HG03025 (cell line): ENCODE results near the gene SNRNP70.
"Not testable (repeated sequence)": the region's sequence is repeated elsewhere in the genome, so short reads cannot be mapped to it uniquely, and the experiment has no call there.

ENCODE experiments used
- ATAC-seq: cut with Tn5 transposase; IDR thresholded peaks from one replicate; pipeline ENCODE4 v1.9.1; 2021; ENCODE audit warnings: mild to moderate bottlenecking, moderate library complexity; ENCODE audit not compliant: unreplicated experiment, low FRiP score

SNRNP70 gene

DNA sequence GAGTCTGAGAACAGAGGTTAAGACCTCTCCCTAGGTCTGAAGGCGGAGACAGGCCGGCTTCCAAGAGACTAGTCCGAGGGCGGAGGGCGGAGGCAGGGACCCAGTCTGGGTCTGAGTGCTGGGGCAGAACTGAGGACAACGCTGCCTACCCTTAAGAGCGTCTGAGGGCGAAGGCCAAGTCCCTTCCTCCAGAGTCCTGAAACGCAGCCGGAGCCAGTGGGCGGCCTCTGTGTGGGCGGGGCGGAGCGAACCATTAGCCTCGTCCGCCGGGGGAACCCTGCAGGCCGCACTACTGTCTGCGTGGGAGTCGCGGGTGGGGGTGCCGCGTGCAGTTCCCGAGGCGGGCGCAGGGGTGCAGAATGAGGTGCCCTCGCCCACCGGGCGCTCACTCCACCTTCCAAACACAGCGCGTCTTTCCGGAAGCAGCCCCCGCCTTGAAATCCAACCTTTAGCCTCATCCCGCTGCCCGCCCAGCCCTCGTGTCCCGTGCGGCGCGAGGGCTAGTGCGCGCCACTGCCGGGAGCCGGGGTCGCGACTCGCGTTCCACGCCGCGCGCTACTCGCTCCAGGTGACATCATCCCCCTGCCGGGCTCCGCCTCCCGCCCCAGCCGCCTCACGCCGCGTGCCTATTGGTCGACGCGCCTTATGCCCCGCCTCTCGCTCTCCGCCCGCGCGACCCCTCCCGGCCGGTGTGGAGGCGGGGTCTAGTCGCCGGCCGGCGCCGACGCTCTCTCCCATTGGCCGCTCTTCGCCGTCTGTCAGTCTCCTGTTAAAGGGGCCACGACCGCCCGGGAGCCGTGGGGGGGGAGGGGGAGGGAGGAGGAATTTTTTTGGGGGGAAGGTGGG, 33.5 kb downstream of the SNRNP70 start, which contains the start of gene C19orf73:
C19orf73 (minus strand) TSS at position 579 of the 846 bp plus-strand sequence; CDS start at position 458, 121 bp downstream.
- ATAC-seq: peak; percentile 55

DNA sequence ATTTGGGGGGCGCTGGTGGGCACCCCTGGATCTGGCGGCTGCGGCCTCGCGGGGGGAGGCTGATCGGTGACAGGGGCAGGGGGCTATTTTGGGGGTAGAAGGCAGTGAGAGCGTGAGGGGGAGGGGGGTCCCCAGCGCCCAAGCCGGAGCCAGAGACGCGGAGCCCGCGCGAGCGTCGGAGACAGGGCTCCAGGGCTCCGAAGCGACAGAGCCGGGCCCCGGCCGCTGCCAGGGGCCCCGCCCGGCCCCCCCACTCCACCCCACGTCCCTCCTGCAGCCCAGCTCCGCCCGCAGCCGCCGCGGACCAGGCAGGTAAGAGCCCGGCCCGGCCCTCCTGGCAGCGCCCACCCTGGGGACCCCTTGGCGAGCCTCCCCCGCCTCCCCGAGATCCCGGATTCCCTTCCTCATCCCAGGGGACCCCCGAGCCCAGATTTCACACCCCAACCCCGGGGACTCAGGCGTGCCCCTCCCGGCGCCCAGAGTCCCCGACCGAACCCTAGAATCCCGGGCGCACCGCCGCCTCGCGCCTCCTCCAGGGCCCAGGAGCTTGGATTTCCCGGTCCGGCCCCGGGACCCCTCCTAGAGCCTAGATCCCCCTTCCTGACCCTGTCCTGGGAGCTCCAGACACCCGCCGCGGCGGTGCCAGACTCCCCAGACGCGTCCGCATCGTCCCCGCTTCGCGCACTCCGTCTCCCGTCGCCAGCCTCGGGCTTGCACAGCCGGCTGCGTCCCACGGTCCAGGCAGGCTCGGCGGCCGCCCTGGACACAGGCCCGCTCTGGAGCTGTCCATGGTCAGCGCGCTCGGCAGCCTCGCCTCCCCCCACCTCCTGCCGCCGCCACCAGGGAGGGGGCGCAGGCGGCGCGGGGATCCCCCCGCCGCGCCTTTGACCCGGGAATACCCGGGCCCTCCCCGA, 34.4 kb downstream of the SNRNP70 start, which contains the start of gene PPFIA3:
PPFIA3 (plus strand) TSS at position 134 of the 914 bp plus-strand sequence. CDS start 8,330 bp downstream, outside the sequence.
- ATAC-seq: no peak

DNA sequence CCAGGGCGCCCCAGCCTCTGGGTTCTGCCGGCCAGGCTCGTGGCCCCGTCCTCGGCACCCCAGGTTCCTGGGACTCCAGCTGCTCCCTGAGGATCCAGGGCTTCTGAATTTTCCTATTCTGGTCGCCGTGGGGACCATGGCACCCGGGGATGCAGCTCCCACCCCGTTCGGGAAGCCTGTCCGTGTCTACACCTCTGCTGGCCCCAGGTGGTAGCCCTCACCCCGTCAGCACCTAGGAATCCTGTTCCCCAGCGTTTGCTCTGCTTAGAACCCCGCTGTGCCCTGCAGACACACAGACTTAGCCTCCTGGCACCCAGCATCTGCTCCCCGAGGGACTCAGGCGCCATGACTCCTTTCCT, 35.1 kb downstream of the SNRNP70 start:
- no peak for ATAC-seq

DNA sequence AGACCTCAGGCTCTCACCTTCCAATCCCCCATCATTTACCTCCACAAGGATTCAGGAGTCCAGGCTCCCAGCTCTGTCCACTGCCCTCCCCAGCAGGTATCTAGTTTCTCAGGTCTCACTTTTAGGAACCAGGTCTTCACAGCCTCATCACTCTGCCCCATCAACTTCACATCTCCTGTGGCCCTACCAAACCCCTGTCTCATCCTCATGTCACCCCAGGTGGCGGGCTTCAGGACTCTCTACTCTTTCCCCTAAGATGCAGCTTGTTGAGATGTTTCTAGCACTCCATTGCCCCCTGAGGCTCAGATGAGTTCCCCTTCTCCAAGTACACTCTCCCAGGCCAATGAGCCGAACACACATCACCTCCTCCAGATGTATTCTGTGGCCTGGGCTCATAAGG, 35.6 kb downstream of the SNRNP70 start:
- no peak for ATAC-seq

DNA sequence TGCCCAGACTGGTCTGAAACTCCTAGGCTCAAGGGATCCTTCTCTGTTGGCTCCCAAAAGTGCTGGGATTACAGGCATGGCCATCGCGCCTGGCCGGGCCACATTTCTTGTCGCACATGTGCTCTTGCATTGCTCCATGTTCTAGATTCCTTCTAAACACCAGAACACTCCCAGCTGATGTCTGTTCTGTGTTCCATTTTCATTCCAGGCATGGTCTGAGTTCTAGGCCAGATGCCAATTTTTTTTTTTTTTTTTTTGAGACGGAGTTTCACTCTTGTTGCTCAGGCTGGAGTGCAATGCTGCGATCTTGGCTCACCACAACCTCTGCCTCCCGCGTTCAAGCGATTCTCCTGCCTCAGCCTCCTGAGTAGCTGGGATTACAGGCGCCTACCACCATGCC, 36.6 kb downstream of the SNRNP70 start:
- ATAC-seq: not testable (repeated sequence)

DNA sequence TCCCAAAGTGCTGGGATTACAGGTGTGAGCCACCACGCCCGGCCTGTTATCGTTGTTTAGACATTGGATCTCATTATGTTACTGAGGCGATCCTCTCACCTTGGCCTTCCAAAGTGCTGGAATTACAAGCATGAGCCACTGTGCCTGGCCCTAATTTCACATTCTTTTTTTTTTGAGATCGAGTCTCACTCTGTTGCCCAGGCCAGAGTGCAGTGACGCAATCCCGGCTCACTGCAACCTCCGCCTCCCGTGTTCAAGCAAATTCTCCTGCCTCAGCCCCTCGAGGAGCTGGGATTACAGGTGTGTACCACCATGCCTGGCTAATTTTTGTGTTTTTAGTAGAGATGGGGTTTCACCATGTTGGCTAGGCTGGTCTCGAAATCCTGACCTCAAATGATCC, 38.0 kb downstream of the SNRNP70 start:
- not testable (repeated sequence) for ATAC-seq

DNA sequence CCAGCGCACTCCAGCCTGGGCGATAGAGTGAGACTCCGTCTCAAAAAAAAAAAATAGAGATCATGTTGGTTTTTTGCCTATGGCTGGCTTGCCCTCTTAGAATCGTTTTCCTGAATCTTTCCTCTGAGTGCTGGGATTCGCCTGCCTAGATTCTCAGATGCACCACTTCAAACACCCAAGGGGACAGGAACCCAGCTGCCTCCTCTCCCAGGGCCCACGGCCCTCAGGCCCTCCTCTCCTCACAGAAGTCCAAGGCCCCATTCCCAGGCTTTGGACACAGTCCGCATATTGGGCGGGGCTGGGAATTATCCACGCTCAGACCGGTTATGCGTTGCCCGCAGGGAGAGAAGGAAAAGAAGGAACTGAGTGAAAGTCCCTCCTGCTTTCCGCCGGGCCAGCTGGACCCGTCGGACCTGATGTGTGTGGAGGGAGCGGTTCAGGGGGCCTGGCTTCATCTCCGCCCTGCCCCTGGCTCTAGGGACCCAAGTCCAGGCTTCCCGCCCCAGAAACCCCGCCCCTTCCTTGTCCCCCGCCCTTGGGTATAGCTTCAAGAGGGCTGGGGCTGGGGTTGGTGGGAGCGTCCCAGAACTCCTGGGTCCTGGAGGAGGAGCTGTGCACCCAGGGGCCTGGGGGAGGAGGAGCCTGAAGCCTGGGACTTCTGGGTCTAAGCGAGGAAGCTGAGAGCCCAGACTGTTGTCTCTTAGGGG, 39.9 kb downstream of the SNRNP70 start:
- ATAC-seq: no peak

DNA sequence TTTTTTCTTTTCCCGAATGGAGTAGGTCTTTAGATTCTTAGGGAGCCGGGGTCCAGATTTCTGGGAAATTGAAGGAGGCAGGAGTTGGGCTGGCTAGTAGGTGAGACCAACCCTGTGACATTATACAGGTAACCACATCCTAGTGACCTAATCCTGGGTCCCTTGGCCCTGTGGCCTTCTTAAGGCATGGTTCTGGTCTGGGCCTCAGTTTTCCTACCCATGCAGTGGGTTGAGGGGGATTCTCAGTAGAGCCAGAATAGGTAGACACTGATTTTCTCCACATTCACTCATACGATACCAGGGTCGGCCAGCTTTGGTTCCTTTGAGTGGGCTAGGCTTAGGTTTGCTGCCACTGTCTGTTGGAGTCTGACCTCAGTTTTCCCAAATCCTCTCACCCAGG, 41.3 kb downstream of the SNRNP70 start:
- no peak for ATAC-seq

DNA sequence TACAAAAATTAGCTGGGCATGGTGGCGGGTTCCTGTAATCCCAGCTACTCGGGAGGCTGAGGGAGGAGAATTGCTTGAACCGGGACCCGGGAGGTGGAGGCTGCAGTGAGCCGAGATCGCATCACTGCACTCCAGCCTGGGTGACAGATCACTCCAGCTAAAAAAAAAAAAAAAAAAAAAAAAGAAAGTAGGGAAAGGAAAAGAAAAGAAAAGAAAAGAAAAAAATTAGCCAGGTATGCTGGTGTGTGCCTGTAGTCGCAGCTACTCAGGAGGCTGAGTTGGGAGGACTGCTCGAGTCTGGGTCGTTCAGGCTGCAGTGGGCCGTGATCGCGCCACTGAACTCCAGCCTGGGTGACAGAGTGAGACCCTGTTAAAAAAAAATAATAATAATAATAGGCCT, 42.0 kb downstream of the SNRNP70 start:
- ATAC-seq: not testable (repeated sequence)

DNA sequence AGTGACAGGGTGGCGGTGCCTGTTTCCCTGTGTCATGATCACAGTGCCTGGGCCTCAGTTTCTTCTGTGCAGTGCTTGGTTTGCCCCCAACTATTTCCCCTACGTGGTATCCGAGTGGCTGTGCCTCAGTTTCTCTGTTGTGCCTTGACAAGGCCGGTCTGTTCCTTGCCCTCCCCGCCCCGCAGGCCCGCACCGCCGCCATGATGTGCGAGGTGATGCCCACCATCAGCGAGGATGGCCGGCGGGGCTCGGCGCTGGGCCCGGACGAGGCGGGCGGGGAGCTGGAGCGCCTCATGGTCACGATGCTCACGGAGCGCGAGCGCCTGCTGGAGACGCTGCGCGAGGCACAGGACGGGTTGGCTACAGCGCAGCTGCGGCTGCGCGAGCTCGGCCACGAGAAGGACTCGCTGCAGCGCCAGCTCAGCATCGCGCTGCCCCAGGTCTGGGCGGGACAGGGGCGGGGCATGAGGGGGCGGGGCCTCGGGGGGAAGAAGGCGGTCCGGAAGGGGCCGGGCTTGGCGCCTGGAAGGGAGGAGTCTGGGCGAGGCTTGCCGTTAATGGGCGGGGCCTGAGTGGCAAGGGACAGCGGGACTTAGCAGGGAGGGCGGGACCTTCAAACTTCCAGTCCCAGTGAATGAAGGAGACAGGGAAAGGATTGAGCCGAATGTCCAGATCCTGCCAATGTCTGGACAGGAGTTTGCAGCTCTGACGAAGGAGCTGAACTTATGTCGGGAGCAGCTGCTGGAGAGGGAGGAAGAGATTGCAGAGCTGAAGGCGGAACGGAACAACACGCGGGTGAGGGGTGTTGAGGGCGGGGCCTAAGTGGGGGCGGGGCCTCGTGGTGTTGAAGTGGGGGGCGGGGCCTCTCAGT, 42.7 kb downstream of the SNRNP70 start:
- ATAC-seq: peak; percentile 76

DNA sequence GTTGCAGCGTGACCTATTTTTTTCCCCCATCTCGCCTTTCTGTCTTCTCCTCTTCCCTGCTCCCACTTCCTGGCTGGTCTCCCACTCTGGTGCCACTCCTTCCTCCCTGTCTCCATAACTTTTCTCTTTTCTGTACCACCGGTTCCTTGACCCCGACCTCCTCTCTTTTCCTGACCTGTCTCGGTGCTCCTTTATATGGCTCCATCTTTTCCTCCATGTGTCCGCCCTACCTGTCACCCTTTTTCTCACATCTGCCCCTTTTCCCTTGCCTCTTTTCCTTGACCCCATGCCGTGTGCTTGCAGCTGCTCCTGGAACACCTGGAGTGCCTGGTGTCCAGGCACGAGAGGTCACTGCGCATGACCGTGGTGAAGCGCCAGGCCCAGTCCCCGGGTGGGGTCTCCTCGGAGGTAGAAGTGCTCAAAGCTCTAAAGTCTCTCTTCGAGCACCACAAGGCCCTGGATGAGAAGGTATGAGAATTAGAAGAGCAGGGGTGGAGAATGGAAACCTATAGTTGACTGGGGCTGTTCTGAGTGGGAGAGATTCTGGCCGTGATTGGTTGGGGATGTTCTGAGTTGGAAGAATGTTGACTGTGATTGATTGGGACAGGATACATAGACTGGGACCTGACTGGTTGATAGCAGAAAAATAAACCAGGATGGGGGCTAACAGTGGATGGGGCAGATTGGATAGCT, 43.4 kb downstream of the SNRNP70 start:
- ATAC-seq: no peak

DNA sequence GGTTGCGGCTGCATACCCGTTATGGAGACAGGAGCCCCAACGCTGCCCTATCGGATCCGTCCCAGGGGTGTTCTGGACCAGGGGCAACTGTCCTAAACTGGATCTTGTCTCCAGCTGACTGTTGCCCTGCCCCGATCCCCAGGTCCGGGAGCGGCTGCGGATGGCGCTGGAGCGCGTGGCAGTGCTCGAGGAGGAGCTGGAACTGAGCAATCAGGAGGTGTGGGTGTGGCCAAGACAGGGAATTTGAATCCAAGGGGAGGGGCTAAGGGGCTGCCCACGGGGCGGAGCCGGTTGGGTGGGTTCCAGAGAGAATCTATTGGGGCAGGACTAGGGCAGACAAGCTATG, 44.0 kb downstream of the SNRNP70 start:
- ATAC-seq: no peak

DNA sequence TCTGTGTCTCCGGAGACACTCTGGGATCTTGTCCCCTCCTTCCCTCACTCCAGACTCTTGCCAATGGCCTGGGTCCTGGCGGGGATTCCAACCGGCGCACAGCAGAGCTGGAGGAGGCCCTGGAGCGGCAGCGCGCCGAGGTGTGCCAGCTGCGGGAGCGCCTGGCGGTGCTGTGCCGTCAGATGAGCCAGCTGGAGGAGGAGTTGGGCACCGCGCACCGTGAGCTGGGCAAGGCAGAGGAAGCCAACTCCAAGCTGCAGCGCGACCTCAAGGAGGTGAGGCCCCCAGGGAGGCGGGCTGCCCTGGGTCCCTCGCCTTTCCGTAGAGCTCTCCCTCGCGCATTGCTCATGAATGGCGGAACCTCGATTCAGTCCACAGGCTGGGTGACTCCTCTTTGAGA, 45.1 kb downstream of the SNRNP70 start:
- ATAC-seq: no peak

DNA sequence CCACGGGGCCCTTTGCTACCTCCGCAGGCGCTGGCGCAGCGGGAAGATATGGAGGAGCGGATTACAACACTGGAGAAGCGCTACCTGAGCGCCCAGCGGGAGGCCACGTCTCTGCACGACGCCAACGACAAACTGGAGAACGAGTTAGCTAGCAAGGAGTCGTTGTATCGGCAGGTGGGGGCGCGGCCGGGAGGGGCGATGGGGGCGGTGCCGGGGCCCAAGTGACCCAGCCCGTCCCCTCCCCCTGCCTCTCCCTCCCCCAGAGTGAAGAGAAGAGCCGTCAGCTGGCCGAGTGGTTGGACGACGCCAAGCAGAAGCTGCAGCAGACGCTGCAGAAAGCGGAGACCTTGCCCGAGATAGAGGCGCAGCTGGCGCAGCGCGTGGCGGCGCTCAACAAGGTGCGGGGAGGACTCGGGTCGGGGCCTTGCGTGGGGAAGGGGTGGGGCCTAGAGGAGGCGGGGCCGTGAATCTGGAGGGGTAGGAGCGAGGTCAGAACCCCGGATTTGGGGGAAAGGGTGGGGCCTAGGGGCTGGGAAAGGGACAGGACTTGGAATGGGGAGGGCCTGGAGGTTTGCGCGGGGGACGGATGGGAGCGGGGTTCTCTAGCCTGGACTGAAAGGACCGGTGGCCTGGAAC, 47.8 kb downstream of the SNRNP70 start:
- ATAC-seq: no peak

DNA sequence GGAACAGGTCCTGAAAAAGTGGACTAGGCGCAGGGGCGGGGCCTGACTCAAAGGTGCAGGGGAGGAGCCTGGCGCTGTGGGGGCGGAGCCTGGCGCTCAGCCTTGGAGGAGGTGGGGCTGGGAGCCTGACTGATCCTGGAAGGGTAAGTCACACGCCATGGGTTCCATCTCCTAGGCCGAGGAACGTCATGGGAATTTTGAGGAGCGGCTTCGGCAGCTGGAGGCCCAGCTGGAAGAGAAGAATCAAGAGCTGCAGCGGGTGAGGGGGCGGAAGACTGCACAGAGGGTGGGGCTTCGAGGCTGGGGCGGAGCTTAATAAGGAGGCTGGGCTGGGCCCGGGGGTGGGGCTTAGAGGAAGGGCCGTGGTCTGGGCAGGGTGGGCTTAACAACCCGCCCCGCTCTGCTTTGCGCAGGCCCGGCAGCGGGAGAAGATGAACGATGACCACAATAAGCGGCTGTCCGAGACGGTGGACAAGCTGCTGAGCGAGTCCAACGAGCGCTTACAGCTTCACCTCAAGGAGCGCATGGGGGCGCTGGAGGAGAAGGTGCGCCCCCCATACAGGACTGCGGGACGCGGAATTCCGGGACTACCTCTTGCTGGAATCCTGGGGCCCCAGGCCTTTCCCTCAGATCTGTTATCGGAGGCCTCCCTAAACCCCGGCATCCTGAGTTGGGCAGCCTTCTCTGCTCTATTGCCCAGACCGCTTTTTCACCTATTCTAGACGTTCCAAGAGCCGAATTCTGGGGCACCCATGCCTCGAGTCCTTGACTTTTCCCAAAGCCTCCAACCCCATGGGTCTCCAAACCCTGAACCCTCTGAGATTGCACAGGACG, 48.6 kb downstream of the SNRNP70 start:
- no peak for ATAC-seq

DNA sequence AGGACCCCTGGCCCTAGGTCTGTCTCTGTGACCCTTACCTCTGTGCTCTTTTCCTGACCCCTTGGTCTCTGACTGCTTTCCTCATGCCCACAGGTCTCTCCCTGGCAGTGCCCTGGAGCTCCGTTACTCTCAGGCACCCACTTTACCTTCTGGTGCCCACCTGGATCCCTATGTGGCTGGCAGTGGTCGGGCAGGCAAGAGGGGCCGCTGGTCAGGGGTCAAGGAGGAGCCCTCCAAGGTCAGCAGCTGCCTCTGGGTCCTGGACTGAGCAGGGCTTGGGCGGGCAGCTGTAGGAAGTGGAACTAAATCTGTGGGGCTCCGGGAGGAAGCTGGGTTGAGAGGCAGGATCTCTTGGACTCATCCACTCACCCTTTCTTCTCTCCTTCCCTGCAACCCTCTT, 50.4 kb downstream of the SNRNP70 start:
- no peak for ATAC-seq

DNA sequence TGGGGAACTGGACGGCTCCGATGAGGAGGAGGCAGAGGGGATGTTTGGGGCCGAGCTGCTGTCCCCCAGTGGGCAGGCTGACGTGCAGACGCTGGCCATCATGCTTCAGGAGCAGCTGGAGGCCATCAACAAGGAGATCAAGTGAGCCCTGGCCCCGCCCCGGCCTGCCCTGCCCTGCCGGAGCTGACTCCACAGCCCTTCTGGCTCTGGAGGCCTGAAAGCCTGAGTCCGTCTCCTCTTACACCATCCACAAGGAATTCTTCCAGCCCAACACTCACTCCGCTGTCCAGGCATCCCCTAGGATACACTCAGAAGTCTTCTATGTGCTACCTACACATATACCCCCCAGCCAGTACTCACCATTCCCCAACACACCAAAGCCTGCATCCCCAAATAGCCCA, 51.5 kb downstream of the SNRNP70 start:
- no peak for ATAC-seq

DNA sequence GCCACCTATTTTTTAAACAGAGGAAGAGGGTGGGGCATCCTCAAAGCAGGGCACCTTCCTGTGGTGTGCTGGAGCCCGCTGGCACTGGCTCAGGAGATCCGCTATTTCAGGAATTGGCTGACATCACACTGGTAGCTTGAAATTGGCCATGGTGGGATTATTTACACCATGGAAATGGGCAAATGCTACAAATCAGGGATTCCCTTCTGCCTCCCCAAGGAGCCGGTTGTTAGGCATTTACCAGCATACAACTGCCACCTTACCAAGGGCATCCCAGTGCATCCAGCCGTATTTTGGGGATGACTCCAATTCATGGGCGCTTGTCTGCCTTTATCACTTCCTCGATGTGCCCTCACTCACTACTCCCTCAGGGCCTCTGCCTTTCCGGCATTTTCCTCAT, 55.7 kb downstream of the SNRNP70 start:
- ATAC-seq: no peak
